HepG2 (cell line): Measurements from ENCODE around the gene ATP5F1E. TPM values are rescaled to one million over a fixed set of nuclear protein-coding genes. Genes with fewer than 3 reads are reported as not detected.

ENCODE experiments used
- ATAC-seq: fragments of 200-7000 bp; cut with Tn5 transposase; 3 replicates; pipeline ENCODE4 v1.9.1; 2020; ENCODE audit warnings: mild to moderate bottlenecking, moderate library complexity
- BruUV-seq: library from RNA; stranded (reverse); fragments of 400-500 nt; replicated peaks from 2 replicates; lab custom pipeline; 2021; lab: Mats Ljungman, UMichigan
- CTCF ChIA-PET: fragments of 300-600 bp; formaldehyde crosslinking; extraction: SDS; loops from one replicate; lab custom pipeline; 2021; ENCODE audit warnings: low total read pairs, inconsistent platforms, low intra/inter-chr PET ratio; lab: Yijun Ruan, JAX
- POLR2A ChIA-PET: fragments of 350-600 bp; sonication (Branson Sonifier 250); formaldehyde crosslinking; loops from one replicate; lab custom pipeline; 2020; ENCODE audit warnings: antibody characterized with exemption, inconsistent platforms; lab: Yijun Ruan, JAX
- DNase-seq: peaks from one replicate; pipeline ENCODE4 v3.0.0-alpha.2; 2015; ENCODE audit warnings: low spot score
- FAIRE-seq: peaks from 3 replicates; lab custom pipeline; 2011; peaks lifted over from hg19 to GRCh38; lab: Jason Lieb, UNC
- H2AFZ ChIP-seq: one replicate; pipeline ENCODE4 v1.6.1; 2011; ENCODE audit warnings: low read length, inconsistent platforms
- H3K27ac ChIP-seq: fragments of 300-600 bp; 3 replicates; pipeline ENCODE4 v1.8.0; 2011; ENCODE audit warnings: mixed run types, mild to moderate bottlenecking, mixed read lengths, low read length, inconsistent platforms; ENCODE audit not compliant: insufficient read depth; ENCODE audit errors: extremely low read length
- H3K27me3 ChIP-seq, 2 experiments: fragments of 200-600 bp in 1 of 2; 2 replicates in 1 of 2; 3 replicates in 1 of 2; pipeline versions ENCODE4 v1.6.0 to v1.8.0; 2011; ENCODE audit warnings: low read length in 2 of 2, mild to moderate bottlenecking in 2 of 2, moderate library complexity in 2 of 2, inconsistent platforms in 1 of 2; ENCODE audit not compliant: insufficient read depth in 2 of 2, control insufficient read depth in 1 of 2
- H3K36me3 ChIP-seq, 2 experiments: fragments of 200-600 bp in 1 of 2; replicated peaks in 1 of 2; 2 replicates in 1 of 2; 3 replicates in 1 of 2; pipeline versions ENCODE4 v1.5.1 to v1.8.0; 2011; ENCODE audit warnings: low read length in 2 of 2, inconsistent platforms in 1 of 2; ENCODE audit not compliant: insufficient read depth in 2 of 2, control insufficient read depth in 1 of 2
- H3K4me1 ChIP-seq: 2 replicates; pipeline ENCODE4 v1.5.1; 2012; ENCODE audit warnings: low read length, inconsistent platforms; ENCODE audit not compliant: insufficient read depth
- H3K4me2 ChIP-seq: 2 replicates; pipeline ENCODE4 v1.6.0; 2011; ENCODE audit warnings: low read depth, low read length, inconsistent platforms
- H3K4me3 ChIP-seq, 3 experiments: fragments of 200-600 bp in 1 of 3; sonication (generic), shearing (Covaris generic) in 1 of 3; replicated peaks in 1 of 3; 2 replicates each; pipeline ENCODE4 v1.5.1; 2011 to 2016; ENCODE audit warnings: low read length in 3 of 3, inconsistent platforms in 2 of 3, low read depth in 2 of 3, mild to moderate bottlenecking in 2 of 3, control low read depth in 1 of 3, mixed read lengths in 1 of 3; ENCODE audit not compliant: insufficient read depth in 1 of 3
- H3K79me2 ChIP-seq: one replicate; pipeline ENCODE4 v1.6.1; 2011; ENCODE audit warnings: low read length, inconsistent platforms; ENCODE audit not compliant: insufficient read depth
- H3K9ac ChIP-seq: 2 replicates; pipeline ENCODE4 v1.6.0; 2011; ENCODE audit warnings: mild to moderate bottlenecking, low read depth, low read length, inconsistent platforms; ENCODE audit not compliant: insufficient read depth
- H3K9me3 ChIP-seq: 2 replicates; pipeline ENCODE4 v1.5.1; 2012; ENCODE audit warnings: mild to moderate bottlenecking, low read length
- H4K20me1 ChIP-seq: 2 replicates; pipeline ENCODE4 v1.6.0; 2011; ENCODE audit warnings: inconsistent platforms, mild to moderate bottlenecking, low read length, moderate library complexity; ENCODE audit not compliant: insufficient read depth
- CBX1 ChIP-seq: IDR thresholded peaks from one replicate; pipeline ENCODE4 v1.6.1; 2016; ENCODE audit warnings: antibody characterized with exemption, low read depth
- FIP1L1 ChIP-seq: fragments of 200-400 bp; formaldehyde crosslinking; IDR thresholded peaks from 2 replicates; pipeline ENCODE4 v1.6.1; 2018; ENCODE audit warnings: low read depth, mild to moderate bottlenecking, low read length, moderate library complexity, borderline replicate concordance; ENCODE audit not compliant: insufficient read depth
- FOXK2 ChIP-seq: fragments of 450-650 bp; IDR thresholded peaks from 2 replicates; pipeline ENCODE4 v1.6.1; 2016
- IRF2 ChIP-seq: IDR thresholded peaks from 2 replicates; pipeline ENCODE4 v1.6.1; 2018; ENCODE audit warnings: missing genetic modification reagents, missing compliant biosample characterization
- ISX ChIP-seq: sonication (generic); formaldehyde crosslinking; conservative IDR thresholded peaks from 2 replicates; pipeline ENCODE4 v1.5.0; 2020; ENCODE audit warnings: missing genetic modification reagents
- JUN ChIP-seq: sonication (generic); formaldehyde crosslinking; IDR thresholded peaks from 2 replicates; pipeline ENCODE4 v1.4.0; 2020; ENCODE audit warnings: mild to moderate bottlenecking, missing genetic modification reagents
- MEF2D ChIP-seq: sonication (generic); formaldehyde crosslinking; IDR thresholded peaks from 2 replicates; pipeline ENCODE4 v1.5.1; 2020; ENCODE audit warnings: mild to moderate bottlenecking, missing genetic modification reagents
- MXI1 ChIP-seq: IDR thresholded peaks from 3 replicates; pipeline ENCODE4 v1.6.1; 2012; ENCODE audit warnings: low read depth, low read length, inconsistent platforms, borderline replicate concordance
- NR2F2 ChIP-seq: IDR thresholded peaks from 2 replicates; pipeline ENCODE4 v1.6.1; 2012; ENCODE audit warnings: low read depth, inconsistent platforms, borderline replicate concordance
- REL ChIP-seq: sonication (generic); formaldehyde crosslinking; conservative IDR thresholded peaks from 2 replicates; pipeline ENCODE4 v1.8.0; 2022; ENCODE audit warnings: mild to moderate bottlenecking, missing genetic modification reagents, moderate library complexity
- SAP130 ChIP-seq: IDR thresholded peaks from 2 replicates; pipeline ENCODE4 v1.6.1; 2016; ENCODE audit warnings: low read depth
- SNAI1 ChIP-seq: sonication (generic); formaldehyde crosslinking; IDR thresholded peaks from 2 replicates; pipeline ENCODE4 v1.5.0; 2020; ENCODE audit warnings: mild to moderate bottlenecking, missing genetic modification reagents, borderline replicate concordance
- SP2 ChIP-seq: sonication (generic); formaldehyde crosslinking; IDR thresholded peaks from 2 replicates; pipeline ENCODE4 v1.5.1; 2020; ENCODE audit warnings: mild to moderate bottlenecking, missing genetic modification reagents
- SPEN ChIP-seq: sonication (generic); formaldehyde crosslinking; IDR thresholded peaks from 2 replicates; pipeline ENCODE4 v1.5.1; 2020; ENCODE audit warnings: low read depth, mild to moderate bottlenecking, missing genetic modification reagents
- SRSF1 ChIP-seq: fragments of 200-400 bp; formaldehyde crosslinking; optimal IDR thresholded peaks from 2 replicates; pipeline ENCODE3; 2017; ENCODE audit warnings: mild to moderate bottlenecking, low read depth, low read length, moderate library complexity
- XRCC5 ChIP-seq: fragments of 200-400 bp; formaldehyde crosslinking; optimal IDR thresholded peaks from 2 replicates; pipeline ENCODE3; 2017; ENCODE audit warnings: mild to moderate bottlenecking, low read length
- ZBTB38 ChIP-seq: sonication (generic); formaldehyde crosslinking; IDR thresholded peaks from 2 replicates; pipeline ENCODE4 v1.5.1; 2020; ENCODE audit warnings: mild to moderate bottlenecking, missing genetic modification reagents
- ZNF333 ChIP-seq: sonication (generic); formaldehyde crosslinking; IDR thresholded peaks from 2 replicates; pipeline ENCODE4 v1.4.0; 2020; ENCODE audit warnings: mild to moderate bottlenecking, missing genetic modification reagents, borderline replicate concordance
- ZNF567 ChIP-seq: sonication (generic); formaldehyde crosslinking; IDR thresholded peaks from 2 replicates; pipeline ENCODE4 v1.8.1; 2023; ENCODE audit warnings: mild to moderate bottlenecking, missing genetic modification reagents, borderline replicate concordance
- ZNF572 ChIP-seq: sonication (generic); formaldehyde crosslinking; IDR thresholded peaks from 2 replicates; pipeline ENCODE4 v1.5.1; 2020; ENCODE audit warnings: mild to moderate bottlenecking, missing genetic modification reagents
- ZNF614 ChIP-seq: IDR thresholded peaks from 2 replicates; pipeline ENCODE4 v1.6.1; 2018; ENCODE audit warnings: missing biosample characterization, missing genetic modification reagents, inconsistent platforms, borderline replicate concordance
- ZNF615 ChIP-seq: sonication (generic); formaldehyde crosslinking; IDR thresholded peaks from 2 replicates; pipeline ENCODE4 v1.5.0; 2020; ENCODE audit warnings: mild to moderate bottlenecking, missing genetic modification reagents, borderline replicate concordance
- ZNF652 ChIP-seq: IDR thresholded peaks from 2 replicates; pipeline ENCODE4 v1.6.1; 2016; ENCODE audit warnings: low read depth, borderline replicate concordance
- ZSCAN9 ChIP-seq: IDR thresholded peaks from 2 replicates; pipeline ENCODE4 v1.6.1; 2016; ENCODE audit warnings: borderline replicate concordance
- WGBS: methylation state at CpG from one replicate; pipeline ENCODE4 v1.1.6; 2017; ENCODE audit warnings: low lambda C conversion rate; 5-methylcytosine and 5-hydroxymethylcytosine counted together
- in situ Hi-C: cut with HindIII; loops from 2 replicates; pipeline ENCODE4 v1.10.0; 2017; ENCODE audit warnings: low pct_unique_long_range_greater_than_20kb; ENCODE audit not compliant: extremely low pct_ligation_motif_present
- intact Hi-C: fragments of 100-400 bp; cut with micrococcal nuclease; formaldehyde crosslinking; loops from one replicate; pipeline ENCODE4 v1.10.0; 2022; ENCODE audit not compliant: unreplicated experiment
- polyA plus RNA-seq, 8 experiments: library from polyadenylated mRNA; depleted of rRNA in 3 of 8; stranded (reverse) in 7 of 8; unstranded in 1 of 8; fragments of >200 nt; fragmentation: Illumina TruSeq in 4 of 8; extraction: Trizol in 4 of 8; gene quantifications; 2 replicates each; pipeline versions ENCODE4 v1.2.1 to v1.2.3, GENCODE V29; 2011 to 2016; ENCODE audit warnings: low read depth in 4 of 8, missing spikeins in 1 of 8, mixed read lengths in 1 of 8; ENCODE audit not compliant: insufficient read depth in 1 of 8
- total RNA-seq, 5 experiments: library from RNA; depleted of rRNA; stranded (reverse); fragments of >200 nt; fragmentation: Illumina TruSeq; extraction: Trizol; gene quantifications; 2 replicates each; pipeline ENCODE4 v1.2.3, GENCODE V29; 2016; ENCODE audit warnings: low read depth in 1 of 5
- TF ChIP-seq, protein P1 (sequence below): sonication (generic); formaldehyde crosslinking; IDR thresholded peaks from 2 replicates; pipeline ENCODE4 v1.4.0; 2020; ENCODE audit warnings: low read depth, mild to moderate bottlenecking, missing genetic modification reagents

ATP5F1E gene
- total and polyA plus RNA-seq, 2 of the 13 experiments (the other 11 are each of a cell fraction or from before 2014, with no cell fraction given) = 121 to 134 TPM

DNA sequence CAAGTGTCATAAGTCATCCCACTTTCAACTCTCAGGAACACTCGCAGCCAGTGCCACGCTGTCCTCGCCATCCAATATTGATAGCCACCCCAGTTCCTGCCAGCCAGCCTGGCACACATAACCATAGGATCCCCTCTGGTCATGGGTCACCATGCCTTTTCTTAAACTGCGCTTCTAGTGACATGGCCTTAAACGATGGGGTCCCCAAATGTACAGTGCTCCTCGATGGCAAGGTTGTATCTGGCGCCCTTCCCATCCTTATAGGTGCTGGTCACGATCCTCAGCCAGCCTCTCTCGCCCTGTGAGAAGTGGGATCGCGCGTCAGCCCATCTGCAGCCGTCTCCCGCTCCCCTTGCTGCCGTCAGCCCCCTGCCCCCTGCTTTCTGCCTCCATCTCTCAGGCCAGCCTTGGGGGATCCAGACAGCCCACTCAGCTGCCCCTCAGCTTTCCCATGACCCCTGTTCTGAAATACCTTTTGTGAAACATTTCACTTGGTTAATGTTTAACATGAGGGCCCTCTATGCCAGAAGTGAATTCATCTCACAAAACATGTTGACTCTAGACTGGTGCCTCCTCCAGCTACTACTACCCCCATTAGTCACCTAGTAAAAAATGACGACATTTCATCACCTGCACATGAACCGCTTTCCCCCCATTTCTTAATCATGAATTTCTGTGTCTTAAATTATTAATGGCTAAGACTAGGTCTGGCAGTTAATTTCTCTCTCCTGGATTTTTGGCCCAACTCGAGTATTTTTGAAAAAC lies 36.5 kb downstream of the ATP5F1E start:
- Histone ChIP-seq H3K36me3 (peaks cover 34 to 48% of the 10 kb centered on the region in 2 experiments), H3K4me2 (peak overlapping the region; percentile 32), H3K27ac (peak overlapping the region; percentile 53), H3K9ac (0 out of 2 replicates have a peak overlapping the region, but pooled peaks have one; percentile 2), H3K4me1 (peaks cover 63% of the 10 kb centered on the region), H2AFZ (no peak overlapping the region), H3K79me2 (no peaks in the 10 kb centered on the region), H3K27me3 (no peaks in the 10 kb centered on the region), H4K20me1 (no peaks in the 10 kb centered on the region), H3K4me3 (peak overlapping the region in 1 of 3 experiments; percentile 1; a peak in 1 of 6 replicates), H3K9me3 (no peaks in the 10 kb centered on the region)
- peak; percentile 96 for DNase-seq
- CTCF ChIA-PET = no interaction called here
- WGBS = 72% methylated on average over 18 of the region's 18 CpGs
- intact Hi-C loops (loop anchor here (5.0 kb wide), 1 partner anchor 37 kb away; the partner anchor contains the start of gene ATP5F1E), in situ Hi-C loops (no loop called here)
- BruUV-seq = no TSS peak
- FAIRE-seq = peak; percentile 78
- POLR2A ChIA-PET = interaction anchor here (1.0 to 2.1 kb wide), 7 partner anchors 10 to 107 kb away, joined by 3 to 19 read pairs (median 9); partner anchors contain the start of genes ATP5F1E and NELFCD
- peak; percentile 81 for ATAC-seq
- TF ChIP-seq ISX (CRISPR knock-in tag) (no peak), NR2F2 (0 out of 2 replicates have a peak, but pooled peaks have one; percentile 13), ZNF615 (CRISPR knock-in tag) (no peak), XRCC5 (peak; percentile 63), JUN (CRISPR knock-in tag) (0 out of 2 replicates have a peak, but pooled peaks have one; percentile 18), FIP1L1 (0 out of 2 replicates have a peak, but pooled peaks have one; percentile 58), ZNF333 (CRISPR knock-in tag) (no peak), ZNF567 (CRISPR knock-in tag) (no peak; the same call in 1 of the 2 replicates), CBX1 (peak; percentile 38), MXI1 (peak; percentile 37; the same call in 1 of the 3 replicates), SNAI1 (CRISPR knock-in tag) (no peak), ZNF652 (CRISPR knock-in tag) (no peak), SRSF1 (peak; percentile 22), ZBTB38 (CRISPR knock-in tag) (peak; percentile 94), SAP130 (CRISPR knock-in tag) (peak; percentile 86), ZSCAN9 (no peak), SPEN (CRISPR knock-in tag) (peak; percentile 39; the same call in 1 of the 2 replicates), REL (0 out of 2 replicates have a peak, but pooled peaks have one; percentile 27), FOXK2 (no peak), MEF2D (CRISPR knock-in tag) (peak; percentile 47), IRF2 (peak; percentile 57; the same call in 1 of the 2 replicates), SP2 (CRISPR knock-in tag) (peak; percentile 26; the same call in 1 of the 2 replicates), ZNF572 (peak; percentile 81; the same call in 1 of the 2 replicates), ZNF614 (peak; percentile 66; the same call in 1 of the 2 replicates)
- TF ChIP-seq, protein P1, sequence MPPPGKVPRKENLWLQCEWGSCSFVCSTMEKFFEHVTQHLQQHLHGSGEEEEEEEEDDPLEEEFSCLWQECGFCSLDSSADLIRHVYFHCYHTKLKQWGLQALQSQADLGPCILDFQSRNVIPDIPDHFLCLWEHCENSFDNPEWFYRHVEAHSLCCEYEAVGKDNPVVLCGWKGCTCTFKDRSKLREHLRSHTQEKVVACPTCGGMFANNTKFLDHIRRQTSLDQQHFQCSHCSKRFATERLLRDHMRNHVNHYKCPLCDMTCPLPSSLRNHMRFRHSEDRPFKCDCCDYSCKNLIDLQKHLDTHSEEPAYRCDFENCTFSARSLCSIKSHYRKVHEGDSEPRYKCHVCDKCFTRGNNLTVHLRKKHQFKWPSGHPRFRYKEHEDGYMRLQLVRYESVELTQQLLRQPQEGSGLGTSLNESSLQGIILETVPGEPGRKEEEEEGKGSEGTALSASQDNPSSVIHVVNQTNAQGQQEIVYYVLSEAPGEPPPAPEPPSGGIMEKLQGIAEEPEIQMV (CRISPR knock-in tag) = no peak
